Tibial nerve (tissue), 3 donors: Measurements from ENCODE around the gene MYO1D.

Source experiments
- CTCF ChIP-seq, 5 experiments: fragments of 200-600 bp in 3 of 5; fragments of 450-650 bp in 2 of 5; sonication (generic) in 3 of 5; IDR thresholded peaks; one replicate each; pipeline ENCODE4 v1.5.1; 2016 to 2019; ENCODE audit warnings: antibody characterized with exemption in 5 of 5, mild to moderate bottlenecking in 3 of 5, moderate library complexity in 2 of 5
- POLR2A ChIP-seq, 2 donors: fragments of 450-650 bp; IDR thresholded peaks; one replicate each; pipeline ENCODE4 v1.6.1; 2017; ENCODE audit warnings: antibody characterized with exemption in 2 of 2, mild to moderate bottlenecking in 2 of 2, moderate library complexity in 2 of 2

GRCh38 chr17:32570081-32570396 is 306.9 kb downstream of the MYO1D start:
- TF ChIP-seq POLR2A (IDR thresholded peaks at IDR 0.05): no peak
- no peak for TF ChIP-seq CTCF (IDR thresholded peaks at IDR 0.05)
